B cell (primary cell): ENCODE data around the gene EEFSEC. TPM values are rescaled to one million over a fixed set of nuclear protein-coding genes. Genes with fewer than 3 reads are reported as not detected.

Source experiments
- ATAC-seq: fragments of 200-7000 bp; cut with Tn5 transposase; one replicate; pipeline ENCODE4 v1.10.0; 2021; ENCODE audit warnings: low read depth, mild to moderate bottlenecking, moderate number of reproducible peaks, moderate library complexity
- CTCF ChIA-PET: fragments of 350-600 bp; sonication (Branson Sonifier 250); formaldehyde crosslinking; loops from one replicate; lab custom pipeline; 2021; ENCODE audit warnings: antibody characterized with exemption, inconsistent platforms; lab: Charles Lee
- POLR2A ChIA-PET: fragments of 350-600 bp; sonication (Branson Sonifier 250); formaldehyde crosslinking; loops from one replicate; lab custom pipeline; 2021; ENCODE audit warnings: antibody characterized with exemption; lab: Charles Lee
- DNase-seq: peaks from one replicate; pipeline ENCODE4 v3.0.0; 2013
- H2AFZ ChIP-seq: 2 replicates; pipeline ENCODE4 v1.6.1; 2012; ENCODE audit warnings: mild to moderate bottlenecking, low read depth, low read length; ENCODE audit not compliant: insufficient read depth, poor library complexity, severe bottlenecking
- H3K27ac ChIP-seq, 2 donors: 1 replicate in 1 of 2; 2 replicates in 1 of 2; pipeline ENCODE4 v1.5.1; 2012 to 2013; ENCODE audit warnings: low read length in 2 of 2, mild to moderate bottlenecking in 2 of 2, moderate library complexity in 1 of 2
- H3K27me3 ChIP-seq, 4 experiments: fragments of 200-600 bp in 1 of 4; sonication (generic) in 1 of 4; replicated peaks in 1 of 4; 1 replicate in 2 of 4; 2 replicates in 2 of 4; pipeline versions ENCODE4 v1.6.1 to v1.7.0; 2013 to 2016; ENCODE audit warnings: low read length in 3 of 4, mild to moderate bottlenecking in 2 of 4, mixed read lengths in 1 of 4, moderate library complexity in 1 of 4; ENCODE audit not compliant: insufficient read depth in 4 of 4, control insufficient read depth in 3 of 4; ENCODE audit errors: control extremely low read depth in 1 of 4
- H3K36me3 ChIP-seq, 2 experiments: replicated peaks in 1 of 2; 1 replicate in 1 of 2; 2 replicates in 1 of 2; pipeline versions ENCODE4 v1.6.1 to v1.7.1; 2013; ENCODE audit warnings: low read length in 1 of 2; ENCODE audit not compliant: insufficient read depth in 2 of 2, control insufficient read depth in 1 of 2; ENCODE audit errors: control extremely low read depth in 1 of 2, extremely low read depth in 1 of 2
- H3K4me1 ChIP-seq, 2 donors: fragments of 200-600 bp in 1 of 2; sonication (generic) in 1 of 2; 1 replicate in 1 of 2; 2 replicates in 1 of 2; pipeline versions ENCODE4 v1.5.1 to v1.6.1; 2013 to 2017; ENCODE audit warnings: low read length in 2 of 2; ENCODE audit not compliant: control insufficient read depth in 2 of 2, insufficient read depth in 2 of 2
- H3K4me2 ChIP-seq: replicated peaks from 2 replicates; pipeline ENCODE3; 2012; ENCODE audit warnings: mild to moderate bottlenecking, low read depth, low read length; ENCODE audit not compliant: poor library complexity, severe bottlenecking
- H3K4me3 ChIP-seq, 5 experiments: fragments of 200-600 bp in 1 of 5; sonication (generic) in 1 of 5; 1 replicate in 3 of 5; 2 replicates in 2 of 5; pipeline versions ENCODE4 v1.5.1 to v1.7.0; 2011 to 2016; ENCODE audit warnings: low read length in 4 of 5, mild to moderate bottlenecking in 4 of 5, low read depth in 2 of 5, control low read depth in 1 of 5, moderate library complexity in 1 of 5; ENCODE audit not compliant: insufficient read depth in 1 of 5; ENCODE audit errors: control extremely low read depth in 1 of 5, extremely low read depth in 1 of 5
- H3K79me2 ChIP-seq: fragments of 200-600 bp; sonication (generic); one replicate; pipeline ENCODE4 v1.6.0; 2016; ENCODE audit warnings: low read length; ENCODE audit not compliant: control insufficient read depth, insufficient read depth
- H3K9ac ChIP-seq: fragments of 200-600 bp; sonication (generic); 2 replicates; pipeline ENCODE4 v1.6.1; 2017; ENCODE audit warnings: mild to moderate bottlenecking, low read length, moderate library complexity
- H3K9me3 ChIP-seq, 3 donors: one replicate each; pipeline versions ENCODE4 v1.6.1 to v1.7.1; 2013; ENCODE audit warnings: low read length in 2 of 3; ENCODE audit not compliant: control insufficient read depth in 2 of 3, insufficient read depth in 1 of 3; ENCODE audit errors: control extremely low read depth in 1 of 3
- H4K20me1 ChIP-seq: 2 replicates; pipeline ENCODE4 v1.6.0; 2012; ENCODE audit warnings: mild to moderate bottlenecking, low read length; ENCODE audit not compliant: insufficient read depth, control insufficient read depth, poor library complexity, severe bottlenecking
- H3K27ac Mint-ChIP-seq: one replicate; pipeline ENCODE4 v1.8.0; 2021; ENCODE audit warnings: mixed read lengths
- H3K27me3 Mint-ChIP-seq: one replicate; pipeline ENCODE4 v1.8.0; 2021; ENCODE audit warnings: mixed read lengths
- H3K4me1 Mint-ChIP-seq: one replicate; pipeline ENCODE4 v1.8.0; 2021; ENCODE audit warnings: mixed read lengths
- H3K4me3 Mint-ChIP-seq: one replicate; pipeline ENCODE4 v1.8.0; 2021; ENCODE audit warnings: mixed read lengths
- H3K9me3 Mint-ChIP-seq: one replicate; pipeline ENCODE4 v1.8.0; 2022; ENCODE audit warnings: mixed read lengths; ENCODE audit not compliant: insufficient read depth
- EZH2 ChIP-seq: IDR thresholded peaks from 2 replicates; pipeline ENCODE4 v1.6.1; 2012; ENCODE audit warnings: borderline replicate concordance, low read depth, mild to moderate bottlenecking, moderate library complexity, low read length; ENCODE audit not compliant: insufficient read depth, poor library complexity, severe bottlenecking
- WGBS: methylation state at CpG from one replicate; pipeline ENCODE4 v1.1.5; 2013; ENCODE audit warnings: missing lambda C conversion rate; ENCODE audit not compliant: insufficient coverage; 5-methylcytosine and 5-hydroxymethylcytosine counted together
- intact Hi-C: fragments of 100-400 bp; cut with micrococcal nuclease; formaldehyde crosslinking; loops from one replicate; pipeline ENCODE4 v1.10.0; 2022
- polyA plus RNA-seq: library from polyadenylated mRNA; depleted of rRNA; stranded (reverse); fragments of >200 nt; gene quantifications from 2 replicates; pipeline ENCODE4 v1.2.3, GENCODE V29; 2012
- total RNA-seq, 2 donors: library from RNA; stranded (reverse); fragments of 120-200 nt in 1 of 2; gene quantifications; 1 replicate in 1 of 2; 2 replicates in 1 of 2; pipeline versions ENCODE4 v1.2.3 to v1.2.4, GENCODE V29; 2013 to 2022
- TF ChIP-seq, protein P1 (sequence below): fragments of 200-600 bp; IDR thresholded peaks from one replicate; pipeline ENCODE4 v1.8.0; 2022; ENCODE audit warnings: antibody characterized with exemption, mild to moderate bottlenecking

Gene EEFSEC
- total and polyA plus RNA-seq, 2 donors (not counting 1 experiment from before 2014, with no cell fraction given) = 17.9 to 18.4 TPM

DNA sequence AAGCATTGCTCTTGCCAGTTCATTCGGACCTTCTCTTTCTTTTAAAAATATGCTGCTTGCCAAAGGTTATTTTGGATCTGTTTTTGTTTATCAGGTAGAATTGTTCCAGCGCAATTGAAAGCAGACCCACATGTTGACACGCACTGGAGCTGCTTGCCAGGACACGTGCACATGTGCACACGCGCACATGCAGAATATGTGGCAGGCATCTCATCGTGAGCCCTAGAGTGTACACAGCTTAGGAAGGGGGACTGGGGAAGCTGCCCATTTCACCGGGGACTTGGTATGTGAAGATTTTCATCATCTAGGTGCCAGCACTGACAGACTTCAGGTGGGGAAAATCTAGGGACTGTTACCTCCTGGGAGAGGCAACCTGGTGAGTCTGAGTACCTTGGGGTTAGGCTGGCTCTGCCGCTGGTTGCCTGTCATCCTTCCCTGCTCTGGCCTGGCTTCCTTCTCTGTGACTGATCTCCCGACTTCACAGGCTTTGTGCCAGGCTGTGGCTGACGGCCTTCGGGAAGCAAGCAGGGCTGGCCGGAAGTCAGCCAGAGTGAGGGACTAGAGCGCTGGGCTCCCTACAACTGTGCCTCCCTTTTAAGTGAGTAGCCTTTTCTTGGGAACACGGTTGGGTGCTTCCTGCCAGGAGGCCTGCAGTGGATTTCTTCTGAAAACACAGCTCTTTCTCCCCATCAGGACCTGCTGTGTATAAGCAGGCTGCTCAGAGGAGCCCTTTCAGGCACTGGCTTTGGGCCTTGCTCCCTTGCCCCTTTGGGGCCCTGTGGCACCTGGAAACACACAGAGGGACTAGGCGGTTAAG is 129.3 kb downstream of the EEFSEC start:
- H3K9me3 ChIP-seq = no peaks in the 10 kb centered on the region
- 98% methylated on average over 16 of the region's 16 CpGs for WGBS
- H3K27me3 Mint-ChIP-seq = no peaks in the 10 kb centered on the region
- H3K4me3 ChIP-seq = no peak overlapping the region
- H3K27ac ChIP-seq = no peak overlapping the region
- no peaks in the 10 kb centered on the region for H4K20me1 ChIP-seq
- H3K9me3 Mint-ChIP-seq = no peaks in the 10 kb centered on the region
- intact Hi-C loops = no loop called here
- CTCF ChIA-PET = no interaction called here
- H2AFZ ChIP-seq = no peak overlapping the region
- TF ChIP-seq, protein P1, sequence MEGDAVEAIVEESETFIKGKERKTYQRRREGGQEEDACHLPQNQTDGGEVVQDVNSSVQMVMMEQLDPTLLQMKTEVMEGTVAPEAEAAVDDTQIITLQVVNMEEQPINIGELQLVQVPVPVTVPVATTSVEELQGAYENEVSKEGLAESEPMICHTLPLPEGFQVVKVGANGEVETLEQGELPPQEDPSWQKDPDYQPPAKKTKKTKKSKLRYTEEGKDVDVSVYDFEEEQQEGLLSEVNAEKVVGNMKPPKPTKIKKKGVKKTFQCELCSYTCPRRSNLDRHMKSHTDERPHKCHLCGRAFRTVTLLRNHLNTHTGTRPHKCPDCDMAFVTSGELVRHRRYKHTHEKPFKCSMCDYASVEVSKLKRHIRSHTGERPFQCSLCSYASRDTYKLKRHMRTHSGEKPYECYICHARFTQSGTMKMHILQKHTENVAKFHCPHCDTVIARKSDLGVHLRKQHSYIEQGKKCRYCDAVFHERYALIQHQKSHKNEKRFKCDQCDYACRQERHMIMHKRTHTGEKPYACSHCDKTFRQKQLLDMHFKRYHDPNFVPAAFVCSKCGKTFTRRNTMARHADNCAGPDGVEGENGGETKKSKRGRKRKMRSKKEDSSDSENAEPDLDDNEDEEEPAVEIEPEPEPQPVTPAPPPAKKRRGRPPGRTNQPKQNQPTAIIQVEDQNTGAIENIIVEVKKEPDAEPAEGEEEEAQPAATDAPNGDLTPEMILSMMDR = no peak
- TF ChIP-seq EZH2 = no peak
- H3K36me3 ChIP-seq = peaks cover 0 to 8% of the 10 kb centered on the region in 2 experiments
- H3K27ac Mint-ChIP-seq = no peak overlapping the region
- no peaks in the 10 kb centered on the region for H3K79me2 ChIP-seq
- no peaks in the 10 kb centered on the region for H3K4me1 Mint-ChIP-seq
- H3K4me3 Mint-ChIP-seq = no peak overlapping the region
- no peaks in the 10 kb centered on the region for H3K27me3 ChIP-seq
- ATAC-seq (no peak), DNase-seq (no peak)
- POLR2A ChIA-PET = no interaction called here
- H3K4me1 ChIP-seq = no peaks in the 10 kb centered on the region
- no peak overlapping the region for H3K9ac ChIP-seq
- H3K4me2 ChIP-seq = no peak overlapping the region

DNA sequence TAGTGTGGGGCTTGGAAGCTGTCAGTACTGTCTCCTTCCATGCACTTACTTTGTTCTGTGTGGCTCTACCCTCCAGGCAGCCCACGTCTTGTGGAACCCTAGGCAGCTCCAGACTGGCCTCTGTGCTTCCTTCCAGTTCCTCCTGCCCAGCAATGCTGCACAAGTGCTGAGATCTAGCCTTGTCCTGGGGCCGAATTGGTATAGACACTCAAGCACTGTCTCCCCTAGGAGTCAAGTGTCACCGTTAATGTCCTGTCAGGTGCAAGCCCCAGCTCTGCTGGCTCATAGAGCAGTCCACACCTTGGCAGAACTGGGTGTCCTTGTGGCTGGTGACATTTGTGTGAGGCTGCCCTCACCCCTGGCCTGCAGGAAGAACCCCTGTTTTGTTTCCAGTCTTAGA is 130.1 kb downstream of the EEFSEC start:
- H3K9me3 ChIP-seq = no peaks in the 10 kb centered on the region
- TF ChIP-seq, protein P1 = no peak
- no peak for TF ChIP-seq EZH2
- H3K4me1 Mint-ChIP-seq = no peaks in the 10 kb centered on the region
- no peak overlapping the region for H2AFZ ChIP-seq
- H3K9me3 Mint-ChIP-seq = no peaks in the 10 kb centered on the region
- H3K79me2 ChIP-seq = no peaks in the 10 kb centered on the region
- no peaks in the 10 kb centered on the region for H3K4me1 ChIP-seq
- WGBS = 100% methylated on average over 3 of the region's 3 CpGs
- intact Hi-C loops = no loop called here
- H3K4me3 Mint-ChIP-seq = no peak overlapping the region
- no peak overlapping the region for H3K27ac Mint-ChIP-seq
- no peak overlapping the region for H3K4me2 ChIP-seq
- no peak overlapping the region for H3K27ac ChIP-seq
- ATAC-seq (no peak), DNase-seq (no peak)
- peaks cover 0 to 9% of the 10 kb centered on the region in 2 experiments for H3K36me3 ChIP-seq
- POLR2A ChIA-PET = no interaction called here
- no peak overlapping the region for H3K4me3 ChIP-seq
- H3K27me3 ChIP-seq = no peaks in the 10 kb centered on the region
- H3K27me3 Mint-ChIP-seq = no peaks in the 10 kb centered on the region
- H3K9ac ChIP-seq = no peak overlapping the region
- CTCF ChIA-PET = no interaction called here
- H4K20me1 ChIP-seq = no peaks in the 10 kb centered on the region
